HEK293T (cell line): ENCODE results near the gene PDIA2.

Source experiments
- BHLHE40 ChIP-seq: fragments of 450-650 bp; IDR thresholded peaks from 2 replicates; pipeline ENCODE4 v1.6.1; 2016; ENCODE audit warnings: mild to moderate bottlenecking, moderate library complexity, borderline replicate concordance
- CTBP1 ChIP-seq: fragments of 450-650 bp; IDR thresholded peaks from 2 replicates; pipeline ENCODE4 v1.6.1; 2016; ENCODE audit warnings: borderline replicate concordance
- ELF4 ChIP-seq: fragments of 450-650 bp; IDR thresholded peaks from 2 replicates; pipeline ENCODE4 v1.6.1; 2017; ENCODE audit warnings: antibody characterized with exemption
- FOXA1 ChIP-seq: fragments of 450-650 bp; IDR thresholded peaks from 2 replicates; pipeline ENCODE4 v1.6.1; 2016; ENCODE audit warnings: mild to moderate bottlenecking
- FOXK2 ChIP-seq: fragments of 450-650 bp; IDR thresholded peaks from 2 replicates; pipeline ENCODE4 v1.6.1; 2016; ENCODE audit warnings: mild to moderate bottlenecking
- FOXM1 ChIP-seq: fragments of 450-650 bp; IDR thresholded peaks from 2 replicates; pipeline ENCODE4 v1.6.1; 2017; ENCODE audit warnings: mild to moderate bottlenecking, borderline replicate concordance
- L3MBTL2 ChIP-seq: fragments of 450-650 bp; conservative IDR thresholded peaks from 2 replicates; pipeline ENCODE4 v1.6.1; 2016; ENCODE audit warnings: mild to moderate bottlenecking
- NFRKB ChIP-seq: fragments of 450-650 bp; IDR thresholded peaks from 2 replicates; pipeline ENCODE4 v1.6.1; 2016; ENCODE audit warnings: mild to moderate bottlenecking, moderate library complexity
- PKNOX1 ChIP-seq: fragments of 450-650 bp; IDR thresholded peaks from 2 replicates; pipeline ENCODE4 v1.6.1; 2016
- SUZ12 ChIP-seq: fragments of 450-650 bp; IDR thresholded peaks from 2 replicates; pipeline ENCODE4 v1.6.1; 2016; ENCODE audit warnings: mild to moderate bottlenecking
- TARDBP ChIP-seq: fragments of 450-650 bp; IDR thresholded peaks from 2 replicates; pipeline ENCODE4 v1.6.1; 2016
- ZNF384 ChIP-seq: fragments of 450-650 bp; IDR thresholded peaks from 2 replicates; pipeline ENCODE4 v1.6.1; 2016

GRCh38 chr16:272633-273546 lies 10.1 kb upstream of the PDIA2 start:
- TF ChIP-seq PKNOX1 (no peak), CTBP1 (no peak), TARDBP (no peak), NFRKB (no peak), BHLHE40 (no peak), ZNF384 (no peak), FOXM1 (no peak), FOXK2 (no peak), SUZ12 (no peak), ELF4 (no peak), FOXA1 (no peak), L3MBTL2 (no peak)
